Naive thymus-derived CD4-positive, alpha-beta T cell (primary cell): Measurements from ENCODE around the gene TMEM120B. TPM values are rescaled to one million over a fixed set of nuclear protein-coding genes. Genes with fewer than 3 reads are reported as not detected.
"Not testable (repeated sequence)": the region's sequence is repeated elsewhere in the genome, so short reads cannot be mapped to it uniquely, and the experiment has no call there.

Source experiments
- ATAC-seq: fragments of 150-1000 bp; cut with Tn5 transposase; 2 replicates; pipeline ENCODE4 v1.10.0; 2021; ENCODE audit warnings: mild to moderate bottlenecking, moderate library complexity
- CTCF ChIA-PET: fragments of 350-600 bp; sonication (Branson Sonifier 250); formaldehyde crosslinking; loops from one replicate; lab custom pipeline; 2021; ENCODE audit warnings: antibody characterized with exemption; lab: Charles Lee
- POLR2A ChIA-PET: fragments of 350-600 bp; sonication (Branson Sonifier 250); formaldehyde crosslinking; loops from one replicate; lab custom pipeline; 2021; ENCODE audit warnings: antibody characterized with exemption, inconsistent platforms; lab: Charles Lee
- DNase-seq, 9 donors: peaks; one replicate each; pipeline versions ENCODE4 v3.0.0 to v3.0.0-alpha.2; 2020 to 2022; ENCODE audit warnings: mixed read lengths in 1 of 9
- H3K27ac ChIP-seq: one replicate; pipeline ENCODE4 v1.7.0; 2013; ENCODE audit warnings: mild to moderate bottlenecking, low read depth, low read length, moderate library complexity
- H3K27me3 ChIP-seq, 2 donors: one replicate each; pipeline ENCODE4 v1.7.0; 2013; ENCODE audit warnings: low read length in 2 of 2, mild to moderate bottlenecking in 2 of 2, moderate library complexity in 2 of 2; ENCODE audit not compliant: control insufficient read depth in 2 of 2, insufficient read depth in 2 of 2
- H3K36me3 ChIP-seq, 3 experiments: 1 replicate in 2 of 3; 2 replicates in 1 of 3; pipeline ENCODE4 v1.7.0; 2013; ENCODE audit warnings: low read length in 3 of 3, mild to moderate bottlenecking in 3 of 3, moderate library complexity in 1 of 3; ENCODE audit not compliant: insufficient read depth in 3 of 3, control insufficient read depth in 2 of 3
- H3K4me1 ChIP-seq, 2 donors: one replicate each; pipeline ENCODE4 v1.7.0; 2013; ENCODE audit warnings: low read length in 2 of 2, mild to moderate bottlenecking in 2 of 2, moderate library complexity in 1 of 2; ENCODE audit not compliant: control insufficient read depth in 2 of 2, insufficient read depth in 2 of 2
- H3K4me3 ChIP-seq: 2 replicates; pipeline ENCODE4 v1.7.0; 2013; ENCODE audit warnings: mild to moderate bottlenecking, low read length
- H3K9me3 ChIP-seq, 3 experiments: 1 replicate in 2 of 3; 2 replicates in 1 of 3; pipeline ENCODE4 v1.7.0; 2013; ENCODE audit warnings: low read length in 3 of 3; ENCODE audit not compliant: control insufficient read depth in 2 of 3
- H3K27ac Mint-ChIP-seq, 9 donors: one replicate each; pipeline ENCODE4 v1.8.0; 2020 to 2022; ENCODE audit warnings: mixed read lengths in 9 of 9, mild to moderate bottlenecking in 8 of 9, moderate library complexity in 5 of 9, inconsistent platforms in 2 of 9
- H3K27me3 Mint-ChIP-seq, 5 donors: one replicate each; pipeline ENCODE4 v1.8.0; 2021 to 2022; ENCODE audit warnings: mixed read lengths in 5 of 5, mild to moderate bottlenecking in 1 of 5
- H3K36me3 Mint-ChIP-seq, 5 donors: one replicate each; pipeline ENCODE4 v1.8.0; 2020 to 2022; ENCODE audit warnings: mixed read lengths in 5 of 5, mild to moderate bottlenecking in 3 of 5, inconsistent platforms in 1 of 5
- H3K4me1 Mint-ChIP-seq, 7 donors: one replicate each; pipeline ENCODE4 v1.8.0; 2020 to 2022; ENCODE audit warnings: mixed read lengths in 7 of 7, mild to moderate bottlenecking in 3 of 7, inconsistent platforms in 1 of 7
- H3K4me3 Mint-ChIP-seq, 10 donors: one replicate each; pipeline ENCODE4 v1.8.0; 2020 to 2022; ENCODE audit warnings: mild to moderate bottlenecking in 10 of 10, mixed read lengths in 10 of 10, moderate library complexity in 6 of 10, inconsistent platforms in 2 of 10
- H3K9me3 Mint-ChIP-seq, 11 donors: one replicate each; pipeline ENCODE4 v1.8.0; 2020 to 2022; ENCODE audit warnings: mixed read lengths in 11 of 11, mild to moderate bottlenecking in 4 of 11, inconsistent platforms in 1 of 11, moderate library complexity in 1 of 11
- intact Hi-C, 2 donors: fragments of 100-400 bp; cut with micrococcal nuclease; formaldehyde crosslinking; loops; one replicate each; pipeline ENCODE4 v1.15.1; 2023
- polyA plus RNA-seq, 2 donors: library from polyadenylated mRNA; unstranded; fragments of 300-500 nt; fragmentation: Illumina TruSeq; gene quantifications; one replicate each; pipeline ENCODE4 v1.2.3, GENCODE V29; 2021
- total RNA-seq, 6 experiments: library from RNA in 5 of 6; stranded (reverse) in 5 of 6; gene quantifications; 1 replicate in 5 of 6; 2 replicates in 1 of 6; pipeline ENCODE4 v1.2.3 and lab custom pipeline; 2021 to 2026

The TMEM120B gene
- total and polyA plus RNA-seq, 7 experiments from 2014 or later: 1.3 to 14.3 (median 8.9) TPM

DNA sequence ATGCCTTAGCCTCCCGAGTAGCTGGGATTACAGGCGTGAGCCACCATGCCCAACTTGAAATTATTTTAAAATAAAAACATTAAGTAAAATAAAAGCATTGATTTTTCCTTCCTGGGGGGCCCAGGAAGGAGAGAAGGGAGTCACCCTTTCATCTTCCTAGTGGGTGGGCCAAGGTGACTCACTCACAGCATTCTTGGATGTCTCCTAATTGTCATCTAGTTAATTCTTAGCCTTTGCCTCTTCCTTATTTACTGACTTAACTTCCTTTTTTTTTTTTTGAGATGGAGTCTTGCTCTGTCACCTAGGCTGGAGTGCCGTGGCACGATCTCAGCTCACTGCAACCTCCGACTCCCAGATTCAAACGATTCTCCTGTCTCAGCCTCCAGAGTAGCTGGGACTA, 29.2 kb downstream of the TMEM120B start:
- DNase-seq: no peak
- H3K4me3 Mint-ChIP-seq: no peak overlapping the region
- H3K4me1 Mint-ChIP-seq: peaks cover 0 to 2% (median 0%) of the 10 kb centered on the region in 7 donors
- no peaks in the 10 kb centered on the region for H3K27me3 Mint-ChIP-seq
- ATAC-seq: no peak
- ChIA-PET CTCF (no interaction called here), POLR2A (no interaction called here)
- Histone ChIP-seq H3K9me3 (no peaks in the 10 kb centered on the region), H3K4me3 (no peak overlapping the region), H3K27me3 (no peaks in the 10 kb centered on the region), H3K4me1 (no peaks in the 10 kb centered on the region), H3K27ac (no peak overlapping the region), H3K36me3 (no peaks in the 10 kb centered on the region)
- intact Hi-C loops: no loop called here
- H3K9me3 Mint-ChIP-seq: no peaks in the 10 kb centered on the region
- no peaks in the 10 kb centered on the region for H3K36me3 Mint-ChIP-seq
- H3K27ac Mint-ChIP-seq: no peak overlapping the region

DNA sequence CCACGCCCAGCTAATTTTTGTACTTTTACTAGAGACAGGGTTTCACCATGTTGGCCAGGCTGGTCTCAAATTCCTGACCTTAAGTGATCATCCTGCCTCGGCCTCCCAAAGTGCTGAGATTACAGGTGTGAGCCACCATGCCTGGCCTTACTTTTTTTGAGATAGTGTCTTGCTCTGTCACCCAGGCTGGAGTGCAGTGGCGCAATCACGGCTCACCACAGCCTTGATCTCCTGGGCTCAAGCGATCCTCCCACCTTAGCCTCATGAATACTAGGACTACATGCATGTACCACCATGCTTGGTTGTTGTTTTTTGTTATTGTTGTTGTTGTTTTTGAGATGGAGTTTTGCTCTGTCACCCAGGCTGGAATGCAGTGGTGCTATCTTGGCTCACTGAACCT, 33.0 kb downstream of the TMEM120B start:
- peaks cover 0 to 12% (median 0%) of the 10 kb centered on the region in 5 donors for H3K36me3 Mint-ChIP-seq
- POLR2A ChIA-PET, H3K4me1 Mint-ChIP-seq, H3K27ac Mint-ChIP-seq, intact Hi-C loops, H3K36me3 ChIP-seq, H3K9me3 ChIP-seq, H3K4me3 ChIP-seq, H3K27me3 Mint-ChIP-seq, H3K27me3 ChIP-seq, H3K9me3 Mint-ChIP-seq, DNase-seq, H3K4me3 Mint-ChIP-seq, ATAC-seq, H3K4me1 ChIP-seq, H3K27ac ChIP-seq: not testable (repeated sequence)
- CTCF ChIA-PET: interaction anchor here (0.6 kb wide), 1 partner anchor 22 kb away, joined by 3 read pairs; no protein-coding TSS in a partner anchor

DNA sequence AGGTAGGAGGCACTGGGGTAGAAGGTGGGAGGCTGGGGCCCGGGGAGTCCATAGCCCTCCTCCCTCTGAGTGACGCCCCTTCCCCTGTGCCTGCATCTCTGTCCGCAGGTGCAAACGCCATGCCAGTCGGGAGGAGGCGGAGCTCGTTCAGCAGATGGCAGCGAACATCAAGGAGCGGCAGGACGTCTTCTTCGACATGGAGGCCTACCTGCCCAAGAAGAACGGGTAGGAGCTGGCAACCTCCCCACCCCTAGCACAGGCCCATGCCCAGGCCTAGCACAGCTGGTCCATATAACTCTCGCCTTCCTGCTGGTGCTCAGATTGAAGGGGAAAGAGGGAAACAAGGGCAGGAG, 35.6 kb downstream of the TMEM120B start:
- no peaks in the 10 kb centered on the region for H3K9me3 ChIP-seq
- no peaks in the 10 kb centered on the region for H3K4me1 ChIP-seq
- ChIA-PET POLR2A (no interaction called here), CTCF (interaction anchor here (0.9 kb wide), 1 partner anchor 64 kb away, joined by 3 read pairs; no protein-coding TSS in a partner anchor)
- ATAC-seq (no peak), DNase-seq (no peak)
- H3K9me3 Mint-ChIP-seq: peaks cover 0 to 3% (median 0%) of the 10 kb centered on the region in 11 donors
- no peak overlapping the region for H3K4me3 ChIP-seq
- H3K36me3 Mint-ChIP-seq: peaks cover 0 to 16% (median 0%) of the 10 kb centered on the region in 5 donors
- no peak overlapping the region for H3K27ac Mint-ChIP-seq
- intact Hi-C loops: no loop called here
- H3K36me3 ChIP-seq: no peaks in the 10 kb centered on the region
- no peaks in the 10 kb centered on the region for H3K27me3 Mint-ChIP-seq
- no peak overlapping the region for H3K4me3 Mint-ChIP-seq
- H3K4me1 Mint-ChIP-seq: peaks cover 0 to 7% (median 2%) of the 10 kb centered on the region in 7 donors
- no peak overlapping the region for H3K27ac ChIP-seq
- H3K27me3 ChIP-seq: no peaks in the 10 kb centered on the region

DNA sequence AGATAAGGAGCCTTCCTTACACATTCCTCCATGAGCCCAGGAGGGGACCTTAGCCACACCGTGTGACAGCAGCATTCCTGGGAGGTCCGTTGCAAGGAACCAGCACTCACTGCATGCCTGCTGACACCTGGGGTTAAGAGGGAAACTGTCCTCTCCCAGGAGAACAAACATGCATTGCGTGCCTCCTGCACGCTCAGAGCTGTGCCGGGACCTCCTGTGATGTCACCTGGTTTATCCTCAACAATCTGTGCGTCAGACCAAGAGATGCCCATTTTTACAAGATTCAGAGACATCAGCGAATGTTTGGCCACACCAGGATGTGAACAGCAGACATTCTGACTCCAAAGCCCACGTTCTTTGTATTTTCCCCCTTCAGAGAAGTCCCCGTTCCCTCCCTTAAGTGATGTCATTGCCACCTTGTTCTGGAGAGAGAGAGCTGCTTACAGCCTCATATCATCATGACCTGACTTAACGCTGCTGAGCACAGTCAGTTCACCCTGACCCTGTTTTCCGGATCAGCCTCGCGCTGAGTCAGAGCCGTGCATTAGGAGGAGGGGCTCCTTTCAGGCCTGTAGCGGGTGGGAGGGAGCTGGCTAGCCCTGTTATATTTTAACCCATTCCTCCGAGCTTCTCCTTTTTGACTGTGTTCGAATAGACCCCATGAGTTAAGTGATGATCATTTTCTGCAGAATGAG, 36.2 kb downstream of the TMEM120B start:
- Mint-ChIP-seq H3K9me3 (peaks cover 0 to 3% (median 0%) of the 10 kb centered on the region in 11 donors), H3K27me3 (no peaks in the 10 kb centered on the region), H3K4me1 (peaks cover 0 to 7% (median 2%) of the 10 kb centered on the region in 7 donors), H3K27ac (peak overlapping the region in 7 of 9 donors; percentile 39 to 76 (median 51)), H3K36me3 (peaks cover 0 to 16% (median 0%) of the 10 kb centered on the region in 5 donors), H3K4me3 (no peak overlapping the region)
- Histone ChIP-seq H3K9me3 (no peaks in the 10 kb centered on the region), H3K36me3 (no peaks in the 10 kb centered on the region), H3K27me3 (no peaks in the 10 kb centered on the region), H3K4me3 (no peak overlapping the region), H3K4me1 (no peaks in the 10 kb centered on the region), H3K27ac (peak overlapping the region; percentile 14)
- intact Hi-C loops: no loop called here
- ATAC-seq: peak; percentile 64
- CTCF ChIA-PET: interaction anchor here (0.9 kb wide), 1 partner anchor 63 kb away, joined by 3 read pairs; no protein-coding TSS in a partner anchor
- no peak for DNase-seq
- POLR2A ChIA-PET: no interaction called here

DNA sequence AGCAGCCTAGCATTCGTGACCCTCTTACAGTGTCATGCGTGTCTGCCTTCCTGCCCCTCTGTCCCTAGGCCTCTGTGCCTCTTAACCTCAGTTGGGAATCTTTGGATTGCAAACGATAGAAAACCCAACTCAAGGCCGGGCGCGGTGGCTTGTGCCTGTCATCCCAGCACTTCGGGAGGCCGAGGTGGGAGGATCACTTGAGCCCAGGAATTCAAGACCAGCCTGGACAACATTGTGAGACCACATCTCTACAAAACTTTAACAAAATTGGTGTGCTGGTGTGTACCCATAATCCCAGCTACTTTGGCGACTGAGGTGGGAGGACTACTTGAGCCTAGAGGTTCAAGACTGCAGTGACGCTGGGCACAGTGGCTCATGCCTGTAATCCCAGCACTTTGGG, 36.7 kb downstream of the TMEM120B start:
- no peaks in the 10 kb centered on the region for H3K27me3 ChIP-seq
- H3K36me3 Mint-ChIP-seq: peaks cover 0 to 16% (median 0%) of the 10 kb centered on the region in 5 donors
- POLR2A ChIA-PET: no interaction called here
- ATAC-seq (no peak), DNase-seq (no peak)
- peaks cover 0 to 7% (median 2%) of the 10 kb centered on the region in 7 donors for H3K4me1 Mint-ChIP-seq
- intact Hi-C loops: no loop called here
- no peak overlapping the region for H3K4me3 Mint-ChIP-seq
- H3K9me3 ChIP-seq: no peaks in the 10 kb centered on the region
- H3K4me1 ChIP-seq: no peaks in the 10 kb centered on the region
- H3K9me3 Mint-ChIP-seq: peaks cover 0 to 3% (median 0%) of the 10 kb centered on the region in 11 donors
- H3K27ac Mint-ChIP-seq: peak overlapping the region in 4 of 9 donors; percentile 39 to 68 (median 48)
- CTCF ChIA-PET: no interaction called here
- H3K27me3 Mint-ChIP-seq: no peaks in the 10 kb centered on the region
- H3K27ac ChIP-seq: peak overlapping the region; percentile 14
- no peak overlapping the region for H3K4me3 ChIP-seq
- H3K36me3 ChIP-seq: no peaks in the 10 kb centered on the region

DNA sequence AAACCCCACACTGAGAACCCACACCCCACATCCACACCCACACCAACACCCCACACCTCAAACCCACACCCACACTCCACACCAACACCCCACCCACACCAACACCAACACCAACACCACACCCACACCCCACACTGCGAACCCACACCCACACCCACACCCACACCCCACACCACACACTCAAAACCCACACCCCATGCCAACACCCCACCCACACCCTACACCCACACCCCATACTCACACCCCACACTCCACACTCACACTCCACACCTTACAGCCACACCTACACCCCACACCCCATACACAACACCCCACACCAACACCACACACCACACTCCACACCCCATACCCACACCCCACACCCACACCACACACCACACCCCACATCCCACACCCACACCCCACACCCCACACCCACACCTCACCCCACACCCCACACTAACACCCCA, 38.0 kb downstream of the TMEM120B start:
- H3K4me1 Mint-ChIP-seq: peaks cover 0 to 7% (median 2%) of the 10 kb centered on the region in 7 donors
- Histone ChIP-seq H3K4me3 (no peak overlapping the region), H3K27ac (peak overlapping the region; percentile 35), H3K27me3 (no peaks in the 10 kb centered on the region), H3K9me3 (no peaks in the 10 kb centered on the region), H3K4me1 (no peaks in the 10 kb centered on the region), H3K36me3 (no peaks in the 10 kb centered on the region)
- no peaks in the 10 kb centered on the region for H3K27me3 Mint-ChIP-seq
- ChIA-PET CTCF (no interaction called here), POLR2A (no interaction called here)
- H3K27ac Mint-ChIP-seq: peak overlapping the region in 1 of 9 donors; percentile 68
- DNase-seq (no peak), ATAC-seq (peak; percentile 58)
- H3K36me3 Mint-ChIP-seq: peaks cover 0 to 16% (median 0%) of the 10 kb centered on the region in 5 donors
- intact Hi-C loops: no loop called here
- H3K9me3 Mint-ChIP-seq: peaks cover 0 to 3% (median 0%) of the 10 kb centered on the region in 11 donors
- H3K4me3 Mint-ChIP-seq: no peak overlapping the region
